PC-3 (cell line): ENCODE measurements around the gene DZIP3. TPM values are rescaled to one million over a fixed set of nuclear protein-coding genes. Genes with fewer than 3 reads are reported as not detected.

Experiments used
- ATAC-seq: fragments of 200-7000 bp; cut with Tn5 transposase; 2 replicates; pipeline ENCODE4 v1.9.1; 2020; ENCODE audit warnings: mild to moderate bottlenecking, moderate library complexity
- BruUV-seq: library from RNA; stranded (reverse); fragments of 400-500 nt; replicated peaks from 2 replicates; lab custom pipeline; 2021; lab: Mats Ljungman, UMichigan
- CTCF ChIA-PET: fragments of 300-600 bp; sonication (Branson Sonifier 250); formaldehyde crosslinking; loops from one replicate; lab custom pipeline; 2022; ENCODE audit warnings: antibody characterized with exemption; lab: Charles Lee
- POLR2A ChIA-PET: fragments of 300-600 bp; sonication (Branson Sonifier 250); formaldehyde crosslinking; loops from one replicate; lab custom pipeline; 2022; ENCODE audit warnings: antibody characterized with exemption; ENCODE audit not compliant: unreplicated experiment; lab: Charles Lee
- DNase-seq: peaks from one replicate; pipeline ENCODE4 v3.0.0-alpha.2; 2015
- H2AFZ ChIP-seq: fragments of 300-600 bp; sonication (generic); 2 replicates; pipeline ENCODE4 v1.6.0; 2016; ENCODE audit warnings: antibody characterized with exemption, low read length
- H3F3A ChIP-seq: fragments of 300-600 bp; sonication (generic); one replicate; pipeline ENCODE4 v1.6.0; 2017; ENCODE audit warnings: antibody characterized with exemption, low read length, control low read depth, mild to moderate bottlenecking; ENCODE audit not compliant: unreplicated experiment
- H3K27ac ChIP-seq: fragments of 300-600 bp; sonication (generic); 2 replicates; pipeline ENCODE4 v1.5.1; 2016; ENCODE audit warnings: mild to moderate bottlenecking, low read length
- H3K27me3 ChIP-seq: fragments of 300-600 bp; sonication (generic); 2 replicates; pipeline ENCODE4 v1.6.1; 2016; ENCODE audit warnings: low read length, mixed read lengths
- H3K36me3 ChIP-seq: fragments of 300-600 bp; sonication (generic); 2 replicates; pipeline ENCODE4 v1.6.1; 2016; ENCODE audit warnings: low read depth, mixed run types, low read length, mixed read lengths
- H3K4me1 ChIP-seq: fragments of 300-600 bp; sonication (generic); 2 replicates; pipeline ENCODE4 v1.5.1; 2016; ENCODE audit warnings: low read length; ENCODE audit not compliant: insufficient read depth
- H3K4me2 ChIP-seq: fragments of 300-600 bp; sonication (generic); 2 replicates; pipeline ENCODE4 v1.6.0; 2016; ENCODE audit warnings: low read length
- H3K4me3 ChIP-seq: fragments of 300-600 bp; sonication (generic); 2 replicates; pipeline ENCODE4 v1.5.1; 2016; ENCODE audit warnings: mild to moderate bottlenecking, low read length, mixed read lengths
- H3K79me2 ChIP-seq: fragments of 300-600 bp; sonication (generic); 2 replicates; pipeline ENCODE4 v1.6.1; 2017; ENCODE audit warnings: low read length, mixed read lengths
- H3K9ac ChIP-seq: fragments of 300-600 bp; sonication (generic); 2 replicates; pipeline ENCODE4 v1.6.0; 2016; ENCODE audit warnings: mild to moderate bottlenecking, low read length
- H3K9me2 ChIP-seq: fragments of 300-600 bp; sonication (generic); replicated peaks from 2 replicates; pipeline ENCODE4 v1.6.1; 2016; ENCODE audit warnings: mixed run types, low read length, mixed read lengths
- H3K9me3 ChIP-seq: fragments of 300-600 bp; sonication (generic); 2 replicates; pipeline ENCODE4 v1.6.1; 2016; ENCODE audit warnings: low read length, mixed read lengths
- H4K20me1 ChIP-seq: fragments of 300-600 bp; sonication (generic); 2 replicates; pipeline ENCODE4 v1.6.1; 2016; ENCODE audit warnings: low read length, mixed read lengths
- CTCF ChIP-seq: fragments of 300-600 bp; sonication (generic); conservative IDR thresholded peaks from 2 replicates; pipeline ENCODE4 v1.5.1; 2017; ENCODE audit warnings: antibody characterized with exemption, low read depth, mild to moderate bottlenecking, low read length
- EZH2 ChIP-seq: fragments of 300-600 bp; sonication (generic); IDR thresholded peaks from one replicate; pipeline ENCODE4 v1.6.1; 2017; ENCODE audit warnings: antibody characterized with exemption, mild to moderate bottlenecking, low read length; ENCODE audit not compliant: unreplicated experiment
- EZH2phosphoT487 ChIP-seq: fragments of 300-600 bp; sonication (generic); IDR thresholded peaks from 2 replicates; pipeline ENCODE4 v1.6.1; 2018; ENCODE audit warnings: mild to moderate bottlenecking, antibody characterized with exemption, low read length, borderline replicate concordance
- intact Hi-C: fragments of 100-400 bp; cut with micrococcal nuclease; formaldehyde crosslinking; loops from 2 replicates; pipeline ENCODE4 v1.9.0; 2023
- total RNA-seq: library from RNA; depleted of rRNA; stranded (reverse); fragments of >200 nt; gene quantifications from 2 replicates; pipeline ENCODE4 v1.2.3, GENCODE V29; 2014

DZIP3 gene
- total RNA-seq, 1 experiment from 2014 or later, result 7.3 TPM

DNA sequence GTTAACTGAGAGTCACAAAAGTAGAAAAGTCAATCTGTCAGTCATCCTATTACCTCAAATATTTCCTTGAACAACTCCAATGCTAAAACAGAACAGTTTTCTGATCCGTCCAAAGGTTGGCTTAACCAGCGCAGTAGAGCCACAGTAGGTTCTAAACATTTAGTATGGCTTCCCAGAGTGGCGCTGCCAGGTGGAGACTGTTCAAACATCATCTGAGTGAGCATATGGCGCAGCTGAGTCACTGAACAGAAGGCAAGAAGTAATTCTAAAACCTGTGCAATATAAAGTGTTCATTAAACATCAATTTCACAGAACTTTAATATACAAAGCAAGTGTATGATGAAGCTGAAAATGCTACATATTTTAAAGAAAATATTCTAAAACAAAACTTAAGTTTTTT, 20.2 kb upstream of the DZIP3 start:
- H3K27me3 ChIP-seq, result no peaks in the 10 kb centered on the region
- TF ChIP-seq CTCF (no peak), EZH2phosphoT487 (no peak), EZH2 (no peak)
- intact Hi-C loops, result no loop called here
- H3K4me1 ChIP-seq, result peaks cover 15% of the 10 kb centered on the region
- H2AFZ ChIP-seq, result no peak overlapping the region
- H3K9me3 ChIP-seq, result no peaks in the 10 kb centered on the region
- H3K36me3 ChIP-seq, result peaks cover 55% of the 10 kb centered on the region
- H3K79me2 ChIP-seq, result no peaks in the 10 kb centered on the region
- DNase-seq (no peak), ATAC-seq (no peak)
- no peak overlapping the region for H3K4me3 ChIP-seq
- no TSS peak for BruUV-seq
- no peak overlapping the region for H3K9ac ChIP-seq
- H3F3A ChIP-seq, result no peaks in the 10 kb centered on the region
- no peaks in the 10 kb centered on the region for H3K9me2 ChIP-seq
- POLR2A ChIA-PET, result no interaction called here
- H4K20me1 ChIP-seq, result no peaks in the 10 kb centered on the region; the same call in 1 of the 2 replicates
- H3K27ac ChIP-seq, result no peak overlapping the region
- CTCF ChIA-PET, result no interaction called here
- H3K4me2 ChIP-seq, result no peak overlapping the region

- no peaks in the 10 kb centered on the region for H4K20me1 ChIP-seq
Measured at GRCh38 chr3:108578064-108578463, 11.5 kb upstream of the DZIP3 start.

More at GRCh38 chr3:108578064-108578463, 11.5 kb upstream of the DZIP3 start:
- Histone ChIP-seq H3K79me2 (0 out of 2 replicates have a peak, but pooled peaks cover 8% of the 10 kb centered on the region), H3K36me3 (peaks cover 73% of the 10 kb centered on the region), H3K27me3 (no peaks in the 10 kb centered on the region), H3K4me1 (no peaks in the 10 kb centered on the region), H3K9ac (no peak overlapping the region), H3F3A (peaks cover 7% of the 10 kb centered on the region), H3K4me3 (no peak overlapping the region), H3K9me2 (no peaks in the 10 kb centered on the region), H3K4me2 (no peak overlapping the region), H3K27ac (no peak overlapping the region), H3K9me3 (no peaks in the 10 kb centered on the region), H2AFZ (no peak overlapping the region)
- no peak for DNase-seq
- ChIA-PET POLR2A (no interaction called here), CTCF (no interaction called here)
- no peak for ATAC-seq
- TF ChIP-seq EZH2phosphoT487, result no peak
- TF ChIP-seq EZH2, result no peak
- TF ChIP-seq CTCF, result no peak
- intact Hi-C loops, result no loop called here
- no TSS peak for BruUV-seq
